Measurements from ENCODE around the gene CCDC142. TPM values are rescaled to one million over a fixed set of nuclear protein-coding genes. Genes with fewer than 3 reads are reported as not detected.

CCDC142 gene
- total RNA-seq, 1 experiment from 2014 or later: 20.4 TPM

GRCh38 chr2:74495440-74495839, 12.6 kb upstream of the CCDC142 start:
- Histone ChIP-seq H3K36me3 (ENCODE audit: insufficient read depth, low read length, poor library complexity, severe bottlenecking) (peaks cover 24% of the 10 kb centered on the region), H3K4me3 (ENCODE audit: low read depth, low read length, poor library complexity, severe bottlenecking) (no peak overlapping the region), H3K9me3 (ENCODE audit: low read depth, low read length, poor library complexity, severe bottlenecking) (no peaks in the 10 kb centered on the region), H3K27ac (ENCODE audit: low read depth, low read length, poor library complexity, severe bottlenecking) (no peak overlapping the region), H3K4me1 (ENCODE audit: insufficient read depth, low read length, poor library complexity, severe bottlenecking) (peaks cover 5% of the 10 kb centered on the region), H3K27me3 (replicated peaks; ENCODE audit: insufficient read depth, low read depth, low read length, poor library complexity) (peaks cover 30% of the 10 kb centered on the region)
- no TSS peak for BruUV-seq (replicated peaks)
- intact Hi-C loops (cut with micrococcal nuclease; ENCODE audit: unreplicated experiment): no loop called here
- TF ChIP-seq EZH2 (IDR thresholded peaks at IDR 0.05; ENCODE audit: borderline replicate concordance, low read depth, low read length, poor library complexity, severe bottlenecking) (no peak), CTCF (conservative IDR thresholded peaks at IDR 0.05; ENCODE audit: low read depth, low read length) (no peak)
- ChIA-PET POLR2A (ENCODE audit: low non-redundant PET) (interaction anchor here (0.6 kb wide), 1 partner anchor 873 kb away, joined by 3 read pairs; no protein-coding TSS in a partner anchor), CTCF (no interaction called here)
- DNase-seq (ENCODE audit: low spot score): no peak

GRCh38 chr2:74493546-74493945, 10.7 kb upstream of the CCDC142 start:
- no peaks in the 10 kb centered on the region for H3K9me3 ChIP-seq (ENCODE audit: low read depth, low read length, poor library complexity, severe bottlenecking)
- peaks cover 5% of the 10 kb centered on the region for H3K4me1 ChIP-seq (ENCODE audit: insufficient read depth, low read length, poor library complexity, severe bottlenecking)
- peaks cover 27% of the 10 kb centered on the region for H3K36me3 ChIP-seq (ENCODE audit: insufficient read depth, low read length, poor library complexity, severe bottlenecking)
- H3K27ac ChIP-seq (ENCODE audit: low read depth, low read length, poor library complexity, severe bottlenecking): no peak overlapping the region
- ChIA-PET CTCF (interaction anchor here (0.6 kb wide), 1 partner anchor 11 kb away, joined by 5 read pairs; the partner anchor contains the start of genes CCDC142 and TTC31), POLR2A (ENCODE audit: low non-redundant PET) (no interaction called here)
- no peak overlapping the region for H3K4me3 ChIP-seq (ENCODE audit: low read depth, low read length, poor library complexity, severe bottlenecking)
- BruUV-seq (replicated peaks): no TSS peak
- intact Hi-C loops (cut with micrococcal nuclease; ENCODE audit: unreplicated experiment): no loop called here
- no peak for TF ChIP-seq EZH2 (IDR thresholded peaks at IDR 0.05; ENCODE audit: borderline replicate concordance, low read depth, low read length, poor library complexity, severe bottlenecking)
- TF ChIP-seq CTCF (conservative IDR thresholded peaks at IDR 0.05; ENCODE audit: low read depth, low read length): no peak
- no peak for DNase-seq (ENCODE audit: low spot score)
- H3K27me3 ChIP-seq (replicated peaks; ENCODE audit: insufficient read depth, low read depth, low read length, poor library complexity): peaks cover 11% of the 10 kb centered on the region

- CTCF ChIA-PET: no interaction called here
Observed at GRCh38 chr2:74491648-74492544, 9.1 kb upstream of the CCDC142 start.

More at GRCh38 chr2:74491648-74492544, 9.1 kb upstream of the CCDC142 start:
- no peak overlapping the region for H3K27ac ChIP-seq (ENCODE audit: low read depth, low read length, poor library complexity, severe bottlenecking)
- H3K36me3 ChIP-seq (ENCODE audit: insufficient read depth, low read length, poor library complexity, severe bottlenecking): peaks cover 27% of the 10 kb centered on the region
- H3K4me1 ChIP-seq (ENCODE audit: insufficient read depth, low read length, poor library complexity, severe bottlenecking): no peaks in the 10 kb centered on the region
- H3K4me3 ChIP-seq (ENCODE audit: low read depth, low read length, poor library complexity, severe bottlenecking): no peak overlapping the region
- no peak for DNase-seq (ENCODE audit: low spot score)
- BruUV-seq (replicated peaks): no TSS peak
- H3K9me3 ChIP-seq (ENCODE audit: low read depth, low read length, poor library complexity, severe bottlenecking): no peaks in the 10 kb centered on the region
- no peaks in the 10 kb centered on the region for H3K27me3 ChIP-seq (replicated peaks; ENCODE audit: insufficient read depth, low read depth, low read length, poor library complexity)
- intact Hi-C loops (cut with micrococcal nuclease; ENCODE audit: unreplicated experiment): no loop called here
- POLR2A ChIA-PET (ENCODE audit: low non-redundant PET): no interaction called here
- no peak for TF ChIP-seq EZH2 (IDR thresholded peaks at IDR 0.05; ENCODE audit: borderline replicate concordance, low read depth, low read length, poor library complexity, severe bottlenecking)
- TF ChIP-seq CTCF (conservative IDR thresholded peaks at IDR 0.05; ENCODE audit: low read depth, low read length): no peak
